ENCODE measurements around the gene MMP7. TPM values are rescaled to one million over a fixed set of nuclear protein-coding genes. Genes with fewer than 3 reads are reported as not detected.
A peak's percentile ranks its signal among the peaks of the same experiment; 100 is the strongest.

The MMP7 gene
- total and polyA plus RNA-seq, 2 of the 4 experiments (the other 2 are of a cell fraction), result not detected

DNA sequence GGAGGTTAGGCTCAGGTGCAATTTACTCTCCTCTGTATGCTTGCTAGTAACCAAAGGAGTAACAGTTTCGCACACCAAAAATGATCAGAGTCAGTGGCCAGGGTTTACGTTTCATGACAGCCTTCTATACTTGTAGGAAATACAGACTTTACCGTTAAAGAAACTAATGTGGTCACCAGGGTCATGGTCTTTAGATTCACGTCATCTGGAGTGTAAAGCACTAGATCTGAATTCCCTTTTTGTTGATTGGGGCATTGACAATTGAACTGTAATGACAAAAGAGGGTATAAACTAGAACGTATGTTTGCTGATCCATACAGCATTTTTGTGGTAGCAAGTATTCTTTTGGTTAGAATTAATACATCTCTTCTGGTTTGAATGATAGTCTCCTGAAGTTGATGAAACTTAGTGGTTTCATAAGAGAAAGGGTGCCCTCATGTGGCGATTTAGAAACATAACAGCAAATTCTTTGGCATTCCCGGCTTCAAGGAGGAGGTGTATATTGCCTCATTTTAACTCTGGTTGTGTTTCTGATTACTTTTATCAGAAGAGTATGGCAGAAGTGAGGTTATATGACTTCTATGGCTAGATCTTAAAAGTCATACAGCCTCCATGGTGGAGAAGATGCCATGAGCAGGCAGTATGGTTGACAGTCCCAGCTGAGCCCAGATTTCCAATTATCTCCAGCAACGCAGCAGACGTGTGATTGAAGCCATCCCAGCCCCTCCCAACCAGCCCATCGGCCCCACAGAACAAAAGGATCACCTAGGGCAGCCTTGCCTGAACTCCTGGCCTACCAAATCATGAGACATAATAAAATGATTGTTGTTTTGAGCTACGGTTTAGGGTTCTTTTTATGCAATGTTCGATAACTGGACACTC is 35.1 kb downstream of the MMP7 start:
- Histone ChIP-seq H3K18ac (ENCODE audit: low read depth, low read length) (no peak overlapping the region), H4K91ac (ENCODE audit: insufficient read depth, low read depth, low read length) (no peak overlapping the region), H2AK9ac (replicated peaks; ENCODE audit: low read depth, low read length, poor library complexity) (peak overlapping the region; percentile 11), H2BK15ac (ENCODE audit: low read depth, low read length) (0 out of 3 replicates have a peak overlapping the region, but pooled peaks have one; percentile 32), H2BK120ac (ENCODE audit: low read depth, low read length) (peak overlapping the region; percentile 28; the same call in 1 of the 2 replicates), H2AK5ac (ENCODE audit: low read depth, low read length) (peak overlapping the region; percentile 10; the same call in 1 of the 2 replicates), H3K27ac (ENCODE audit: insufficient read depth, low read length) (no peak overlapping the region), H4K20me1 (ENCODE audit: insufficient read depth, low read length) (no peaks in the 10 kb centered on the region), H3K9me3 (ENCODE audit: control insufficient read depth, insufficient read depth, low read length) (no peaks in the 10 kb centered on the region), H3K79me1 (ENCODE audit: low read depth in 1 of 2, low read length in 2 of 2) (no peaks in the 10 kb centered on the region), H4K5ac (ENCODE audit: low read depth, low read length) (no peak overlapping the region), H2BK20ac (ENCODE audit: low read depth, low read length) (no peak overlapping the region; the same call in 1 of the 2 replicates), H3K9me1 (ENCODE audit: insufficient read depth, low read length) (no peaks in the 10 kb centered on the region), H3K14ac (replicated peaks; ENCODE audit: low read depth, low read length) (0 out of 2 replicates have a peak overlapping the region, but pooled peaks have one; percentile 35), H3K56ac (ENCODE audit: extremely low read depth, insufficient read depth, low read length) (no peak overlapping the region), H3K4me1 (ENCODE audit: control insufficient read depth, insufficient read depth, low read length) (peaks cover 3% of the 10 kb centered on the region; the same call in 1 of the 2 replicates), H2AFZ (replicated peaks; ENCODE audit: low read length, poor library complexity) (peak overlapping the region; percentile 35), H3K9ac (ENCODE audit: low read depth, low read length) (no peak overlapping the region), H3K4me3 (ENCODE audit: insufficient read depth, low read depth, low read length) (no peak overlapping the region), H3K23ac (ENCODE audit: low read depth, low read length) (no peak overlapping the region), H4K8ac (ENCODE audit: low read depth in 2 of 2, low read length in 2 of 2) (0 out of 4 replicates have a peak overlapping the region, but pooled peaks of 1 of the 2 experiments have one; percentile 36), H3K4ac (ENCODE audit: low read depth, low read length) (no peak overlapping the region; the same call in 1 of the 2 replicates), H3K27me3 (ENCODE audit: control insufficient read depth, insufficient read depth, low read length) (no peaks in the 10 kb centered on the region), H3K36me3 (ENCODE audit: control insufficient read depth, insufficient read depth, low read length) (no peaks in the 10 kb centered on the region), H3K4me2 (ENCODE audit: low read depth, low read length) (no peak overlapping the region), H2BK5ac (ENCODE audit: low read depth, low read length, poor library complexity, severe bottlenecking) (no peak overlapping the region)
- ATAC-seq (ENCODE audit: low read depth), result peak; percentile 91
- intact Hi-C loops (cut with micrococcal nuclease), result loop anchor here (1.0 to 2.0 kb wide), 6 partner anchors 105 to 207 kb away; partner anchors contain the start of gene BIRC2
- WGBS, 2 experiments (ENCODE audit: extremely low coverage in 2 of 2, insufficient read length in 1 of 2), result 50% methylated on average over 2 of the region's 12 CpGs; no CpG with 5 or more reads in 1 of the 2 experiments
- TF ChIP-seq, protein P1, sequence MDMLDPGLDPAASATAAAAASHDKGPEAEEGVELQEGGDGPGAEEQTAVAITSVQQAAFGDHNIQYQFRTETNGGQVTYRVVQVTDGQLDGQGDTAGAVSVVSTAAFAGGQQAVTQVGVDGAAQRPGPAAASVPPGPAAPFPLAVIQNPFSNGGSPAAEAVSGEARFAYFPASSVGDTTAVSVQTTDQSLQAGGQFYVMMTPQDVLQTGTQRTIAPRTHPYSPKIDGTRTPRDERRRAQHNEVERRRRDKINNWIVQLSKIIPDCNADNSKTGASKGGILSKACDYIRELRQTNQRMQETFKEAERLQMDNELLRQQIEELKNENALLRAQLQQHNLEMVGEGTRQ (IDR thresholded peaks at IDR 0.05; ENCODE audit: low read depth, low read length), result no peak
- TF ChIP-seq RFX5 (IDR thresholded peaks at IDR 0.05; ENCODE audit: low read depth, low read length), result no peak
- TF ChIP-seq CHD1 (IDR thresholded peaks at IDR 0.05; ENCODE audit: low read depth, low read length), result no peak
- TF ChIP-seq CEBPB (IDR thresholded peaks at IDR 0.05; ENCODE audit: low read depth, low read length), result peak; percentile 56; the same call in 1 of the 2 replicates
- peak; percentile 88 for TF ChIP-seq RAD21 (IDR thresholded peaks at IDR 0.05; ENCODE audit: low read length)
- TF ChIP-seq FOS (IDR thresholded peaks at IDR 0.05; ENCODE audit: low read depth, low read length), result no peak
- TF ChIP-seq SMC3 (IDR thresholded peaks at IDR 0.05; ENCODE audit: low read depth, low read length), result peak; percentile 80
- TF ChIP-seq, protein P2, sequence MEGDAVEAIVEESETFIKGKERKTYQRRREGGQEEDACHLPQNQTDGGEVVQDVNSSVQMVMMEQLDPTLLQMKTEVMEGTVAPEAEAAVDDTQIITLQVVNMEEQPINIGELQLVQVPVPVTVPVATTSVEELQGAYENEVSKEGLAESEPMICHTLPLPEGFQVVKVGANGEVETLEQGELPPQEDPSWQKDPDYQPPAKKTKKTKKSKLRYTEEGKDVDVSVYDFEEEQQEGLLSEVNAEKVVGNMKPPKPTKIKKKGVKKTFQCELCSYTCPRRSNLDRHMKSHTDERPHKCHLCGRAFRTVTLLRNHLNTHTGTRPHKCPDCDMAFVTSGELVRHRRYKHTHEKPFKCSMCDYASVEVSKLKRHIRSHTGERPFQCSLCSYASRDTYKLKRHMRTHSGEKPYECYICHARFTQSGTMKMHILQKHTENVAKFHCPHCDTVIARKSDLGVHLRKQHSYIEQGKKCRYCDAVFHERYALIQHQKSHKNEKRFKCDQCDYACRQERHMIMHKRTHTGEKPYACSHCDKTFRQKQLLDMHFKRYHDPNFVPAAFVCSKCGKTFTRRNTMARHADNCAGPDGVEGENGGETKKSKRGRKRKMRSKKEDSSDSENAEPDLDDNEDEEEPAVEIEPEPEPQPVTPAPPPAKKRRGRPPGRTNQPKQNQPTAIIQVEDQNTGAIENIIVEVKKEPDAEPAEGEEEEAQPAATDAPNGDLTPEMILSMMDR (conservative IDR thresholded peaks at IDR 0.05; ENCODE audit: low read depth, low read length), result peak; percentile 81
- TF ChIP-seq, protein P3, sequence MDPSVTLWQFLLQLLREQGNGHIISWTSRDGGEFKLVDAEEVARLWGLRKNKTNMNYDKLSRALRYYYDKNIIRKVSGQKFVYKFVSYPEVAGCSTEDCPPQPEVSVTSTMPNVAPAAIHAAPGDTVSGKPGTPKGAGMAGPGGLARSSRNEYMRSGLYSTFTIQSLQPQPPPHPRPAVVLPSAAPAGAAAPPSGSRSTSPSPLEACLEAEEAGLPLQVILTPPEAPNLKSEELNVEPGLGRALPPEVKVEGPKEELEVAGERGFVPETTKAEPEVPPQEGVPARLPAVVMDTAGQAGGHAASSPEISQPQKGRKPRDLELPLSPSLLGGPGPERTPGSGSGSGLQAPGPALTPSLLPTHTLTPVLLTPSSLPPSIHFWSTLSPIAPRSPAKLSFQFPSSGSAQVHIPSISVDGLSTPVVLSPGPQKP (IDR thresholded peaks at IDR 0.05; ENCODE audit: borderline replicate concordance, low read depth, low read length), result no peak
- BruUV-seq (replicated peaks), result no TSS peak
- peak; percentile 88 for DNase-seq
- ChIA-PET CTCF (interaction anchor here (0.7 to 1.6 kb wide), 5 partner anchors 105 to 171 kb away, joined by 3 to 8 read pairs (median 3); no protein-coding TSS in a partner anchor), POLR2A (ENCODE audit: unreplicated experiment) (interaction anchor here (0.9 kb wide), 1 partner anchor 150 kb away, joined by 3 read pairs; no protein-coding TSS in a partner anchor)
- in situ Hi-C loops (cut with MboI; ENCODE audit: low sequenced_read_pairs), result loop anchor here (5.0 to 25.0 kb wide), 3 partner anchors 103 to 1058 kb away; no protein-coding TSS in a partner anchor
- dilution Hi-C loops (cut with HindIII; ENCODE audit: low sequenced_read_pairs, unreplicated experiment), result no loop called here
